Ovary (tissue), 3 donors: ENCODE data around the gene CCDC33.

Experiments
- POLR2A ChIP-seq: fragments of 450-650 bp; IDR thresholded peaks from one replicate; pipeline ENCODE4 v1.6.1; 2017; ENCODE audit warnings: antibody characterized with exemption, mild to moderate bottlenecking, moderate library complexity
- TF ChIP-seq, protein P1 (sequence below), 3 donors: fragments of 450-650 bp in 2 of 3; fragments of 200-600 bp in 1 of 3; IDR thresholded peaks; one replicate each; pipeline versions ENCODE4 v1.5.1 to v1.8.0; 2016 to 2022; ENCODE audit warnings: antibody characterized with exemption in 3 of 3, mild to moderate bottlenecking in 1 of 3
- donor health status: DM: no; HTN: no; CAD: no.

GRCh38 chr15:74295800-74296199 is 59.7 kb downstream of the CCDC33 start:
- TF ChIP-seq, protein P1, sequence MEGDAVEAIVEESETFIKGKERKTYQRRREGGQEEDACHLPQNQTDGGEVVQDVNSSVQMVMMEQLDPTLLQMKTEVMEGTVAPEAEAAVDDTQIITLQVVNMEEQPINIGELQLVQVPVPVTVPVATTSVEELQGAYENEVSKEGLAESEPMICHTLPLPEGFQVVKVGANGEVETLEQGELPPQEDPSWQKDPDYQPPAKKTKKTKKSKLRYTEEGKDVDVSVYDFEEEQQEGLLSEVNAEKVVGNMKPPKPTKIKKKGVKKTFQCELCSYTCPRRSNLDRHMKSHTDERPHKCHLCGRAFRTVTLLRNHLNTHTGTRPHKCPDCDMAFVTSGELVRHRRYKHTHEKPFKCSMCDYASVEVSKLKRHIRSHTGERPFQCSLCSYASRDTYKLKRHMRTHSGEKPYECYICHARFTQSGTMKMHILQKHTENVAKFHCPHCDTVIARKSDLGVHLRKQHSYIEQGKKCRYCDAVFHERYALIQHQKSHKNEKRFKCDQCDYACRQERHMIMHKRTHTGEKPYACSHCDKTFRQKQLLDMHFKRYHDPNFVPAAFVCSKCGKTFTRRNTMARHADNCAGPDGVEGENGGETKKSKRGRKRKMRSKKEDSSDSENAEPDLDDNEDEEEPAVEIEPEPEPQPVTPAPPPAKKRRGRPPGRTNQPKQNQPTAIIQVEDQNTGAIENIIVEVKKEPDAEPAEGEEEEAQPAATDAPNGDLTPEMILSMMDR (IDR thresholded peaks at IDR 0.05): no peak
- no peak for TF ChIP-seq POLR2A
